Osteoblast (primary cell): ENCODE results near the gene PLRG1. TPM values are rescaled to one million over a fixed set of nuclear protein-coding genes. Genes with fewer than 3 reads are reported as not detected.

Experiments
- DNase-seq: peaks from one replicate; pipeline ENCODE4 v3.0.0; 2011; ENCODE audit warnings: low spot score, mixed read lengths; ENCODE audit not compliant: insufficient read length; ENCODE audit errors: missing footprints
- H2AFZ ChIP-seq: 2 replicates; pipeline ENCODE4 v1.6.0; 2011; ENCODE audit warnings: mild to moderate bottlenecking, low read length
- H3K27ac ChIP-seq: 2 replicates; pipeline ENCODE4 v1.5.1; 2011; ENCODE audit warnings: mild to moderate bottlenecking, low read depth, low read length, moderate library complexity
- H3K27me3 ChIP-seq: 2 replicates; pipeline ENCODE4 v1.6.0; 2012; ENCODE audit warnings: mild to moderate bottlenecking, control low read depth, inconsistent platforms, low read length, moderate library complexity; ENCODE audit not compliant: insufficient read depth
- H3K36me3 ChIP-seq: 2 replicates; pipeline ENCODE4 v1.5.1; 2011; ENCODE audit warnings: mild to moderate bottlenecking, low read length, control low read depth, moderate library complexity; ENCODE audit not compliant: insufficient read depth
- H3K4me1 ChIP-seq: 2 replicates; pipeline ENCODE4 v1.5.1; 2011; ENCODE audit warnings: mild to moderate bottlenecking, low read length, control low read depth, moderate library complexity; ENCODE audit not compliant: insufficient read depth
- H3K4me2 ChIP-seq: 2 replicates; pipeline ENCODE4 v1.6.0; 2011; ENCODE audit warnings: mild to moderate bottlenecking, low read length; ENCODE audit not compliant: insufficient read depth
- H3K4me3 ChIP-seq: fragments of 200-600 bp; sonication (generic); 3 replicates; pipeline ENCODE4 v1.5.1; 2012; ENCODE audit warnings: mild to moderate bottlenecking, low read length, inconsistent platforms; ENCODE audit not compliant: insufficient read depth
- H3K79me2 ChIP-seq: 2 replicates; pipeline ENCODE4 v1.6.0; 2012; ENCODE audit warnings: mild to moderate bottlenecking, low read length, control low read depth, inconsistent platforms; ENCODE audit not compliant: insufficient read depth
- H3K9me3 ChIP-seq: 2 replicates; pipeline ENCODE4 v1.5.1; 2011; ENCODE audit warnings: low read depth, low read length, control low read depth
- H4K20me1 ChIP-seq: 2 replicates; pipeline ENCODE4 v1.6.0; 2012; ENCODE audit warnings: mild to moderate bottlenecking, low read length, control low read depth; ENCODE audit not compliant: insufficient read depth
- CTCF ChIP-seq: IDR thresholded peaks from 2 replicates; pipeline ENCODE4 v1.5.1; 2011; ENCODE audit warnings: mild to moderate bottlenecking, low read depth, low read length, moderate library complexity; ENCODE audit errors: extremely low read depth
- total RNA-seq: library from RNA; depleted of rRNA; stranded (reverse); fragments of >200 nt; gene quantifications from 2 replicates; pipeline ENCODE4 v1.2.3, GENCODE V29; 2012

Gene PLRG1
- total RNA-seq, 1 donor: 81.8 TPM

GRCh38 chr4:154527308-154527707, 22.9 kb downstream of the PLRG1 start:
- TF ChIP-seq CTCF: no peak
- Histone ChIP-seq H3K4me2 (no peak overlapping the region), H4K20me1 (no peaks in the 10 kb centered on the region)

GRCh38 chr4:154526151-154526550, 24.0 kb downstream of the PLRG1 start:
- Histone ChIP-seq H3K27me3 (no peaks in the 10 kb centered on the region), H4K20me1 (no peaks in the 10 kb centered on the region), H3K36me3 (no peaks in the 10 kb centered on the region), H3K9me3 (no peaks in the 10 kb centered on the region), H3K4me1 (no peaks in the 10 kb centered on the region), H2AFZ (no peak overlapping the region), H3K27ac (no peak overlapping the region), H3K4me3 (no peak overlapping the region), H3K4me2 (no peak overlapping the region), H3K79me2 (no peaks in the 10 kb centered on the region)
- DNase-seq: no peak
- no peak for TF ChIP-seq CTCF

More at GRCh38 chr4:154527308-154527707, 22.9 kb downstream of the PLRG1 start:
- no peaks in the 10 kb centered on the region for H3K9me3 ChIP-seq
- H3K27me3 ChIP-seq: no peaks in the 10 kb centered on the region
- H3K79me2 ChIP-seq: no peaks in the 10 kb centered on the region
- H3K4me3 ChIP-seq: no peak overlapping the region
- H3K4me1 ChIP-seq: no peaks in the 10 kb centered on the region
- H2AFZ ChIP-seq: no peak overlapping the region
- DNase-seq: no peak
- no peaks in the 10 kb centered on the region for H3K36me3 ChIP-seq
- no peak overlapping the region for H3K27ac ChIP-seq

- H3K36me3 ChIP-seq: no peaks in the 10 kb centered on the region
- no peak for DNase-seq
- no peaks in the 10 kb centered on the region for H3K4me1 ChIP-seq
- H3K27me3 ChIP-seq: peaks cover 4% of the 10 kb centered on the region
- no peaks in the 10 kb centered on the region for H3K79me2 ChIP-seq
- H3K9me3 ChIP-seq: no peaks in the 10 kb centered on the region
- no peaks in the 10 kb centered on the region for H4K20me1 ChIP-seq
- no peak overlapping the region for H3K27ac ChIP-seq
- no peak overlapping the region for H3K4me2 ChIP-seq
- TF ChIP-seq CTCF: no peak
- H3K4me3 ChIP-seq: no peak overlapping the region
- H2AFZ ChIP-seq: no peak overlapping the region
Measured at GRCh38 chr4:154521607-154522006, 28.6 kb downstream of the PLRG1 start.

GRCh38 chr4:154519214-154519613, 31.0 kb downstream of the PLRG1 start:
- no peaks in the 10 kb centered on the region for H3K79me2 ChIP-seq
- peaks cover 4% of the 10 kb centered on the region for H3K27me3 ChIP-seq
- no peak for TF ChIP-seq CTCF
- no peak overlapping the region for H2AFZ ChIP-seq
- DNase-seq: no peak
- no peaks in the 10 kb centered on the region for H3K36me3 ChIP-seq
- no peak overlapping the region for H3K27ac ChIP-seq
- H3K4me1 ChIP-seq: no peaks in the 10 kb centered on the region
- no peak overlapping the region for H3K4me3 ChIP-seq
- no peaks in the 10 kb centered on the region for H4K20me1 ChIP-seq
- H3K9me3 ChIP-seq: no peaks in the 10 kb centered on the region
- no peak overlapping the region for H3K4me2 ChIP-seq
